HCT116 (cell line): ENCODE measurements around the gene CFDP1. TPM values are rescaled to one million over a fixed set of nuclear protein-coding genes. Genes with fewer than 3 reads are reported as not detected.
A peak's percentile ranks its signal among the peaks of the same experiment; 100 is the strongest.

Experiments used
- ATAC-seq: fragments of 200-7000 bp; cut with Tn5 transposase; 2 replicates; pipeline ENCODE4 v1.9.1; 2020; ENCODE audit warnings: mild to moderate bottlenecking, moderate library complexity
- BruUV-seq: library from RNA; stranded (reverse); fragments of 400-500 nt; replicated peaks from 2 replicates; lab custom pipeline; 2021; lab: Mats Ljungman, UMichigan
- CTCF ChIA-PET: fragments of 300-600 bp; sonication (Branson Sonifier 250); formaldehyde crosslinking; loops from one replicate; lab custom pipeline; 2021; ENCODE audit warnings: antibody characterized with exemption; lab: Charles Lee
- POLR2A ChIA-PET: fragments of 300-600, 350-600 bp; sonication (Branson Sonifier 250); formaldehyde crosslinking; loops from one replicate; lab custom pipeline; 2021; ENCODE audit warnings: antibody characterized with exemption; lab: Charles Lee
- RAD21 ChIA-PET, 2 experiments: fragments of 300-600 bp; sonication (Branson Sonifier 250); formaldehyde crosslinking; loops; one replicate each; lab custom pipeline; 2023; ENCODE audit warnings: low total read pairs in 2 of 2; ENCODE audit not compliant: uncharacterized antibody in 2 of 2, unreplicated experiment in 2 of 2, low non-redundant PET in 1 of 2; lab: Charles Lee
- DNase-seq: peaks from one replicate; pipeline ENCODE4 v3.0.0-alpha.2; 2010; ENCODE audit warnings: low read depth, low spot score
- H2AFZ ChIP-seq: fragments of 200-600 bp; shearing (Covaris generic), sonication (generic); 2 replicates; pipeline ENCODE4 v1.6.1; 2017; ENCODE audit warnings: low read depth, mixed run types, mixed read lengths, antibody characterized with exemption, low read length; ENCODE audit not compliant: poor library complexity, severe bottlenecking
- H3K27ac ChIP-seq: 2 replicates; pipeline ENCODE4 v1.5.1; 2012; ENCODE audit warnings: low read depth, low read length
- H3K27me3 ChIP-seq: fragments of 200-600 bp; sonication (generic); 2 replicates; pipeline ENCODE4 v1.6.1; 2016; ENCODE audit warnings: mixed run types, low read length, mixed read lengths; ENCODE audit not compliant: insufficient read depth
- H3K36me3 ChIP-seq, 2 experiments: fragments of 200-500 bp in 1 of 2; fragments of 200-600 bp in 1 of 2; sonication (Bioruptor generic) in 1 of 2; sonication (generic) in 1 of 2; 2 replicates each; pipeline versions ENCODE4 v1.5.1 to v1.6.1; 2014 to 2016; ENCODE audit warnings: low read length in 2 of 2, inconsistent platforms in 1 of 2, mixed read lengths in 1 of 2, mixed run types in 1 of 2; ENCODE audit not compliant: insufficient read depth in 2 of 2, control insufficient read depth in 1 of 2
- H3K4me1 ChIP-seq, 2 experiments: fragments of 200-600 bp in 1 of 2; sonication (generic) in 1 of 2; 2 replicates each; pipeline versions ENCODE4 v1.5.1 to v1.6.1; 2012 to 2017; ENCODE audit warnings: low read length in 2 of 2, inconsistent platforms in 1 of 2, mild to moderate bottlenecking in 1 of 2, mixed read lengths in 1 of 2, mixed run types in 1 of 2, moderate library complexity in 1 of 2; ENCODE audit not compliant: insufficient read depth in 2 of 2, control insufficient read depth in 1 of 2
- H3K4me2 ChIP-seq: fragments of 200-600 bp; sonication (generic); 2 replicates; pipeline ENCODE4 v1.6.1; 2017; ENCODE audit warnings: mixed run types, low read length, mixed read lengths
- H3K4me3 ChIP-seq, 2 experiments: fragments of 200-600 bp in 1 of 2; sonication (generic) in 1 of 2; replicated peaks in 1 of 2; 2 replicates each; pipeline ENCODE4 v1.5.1; 2011 to 2016; ENCODE audit warnings: low read length in 2 of 2, control low read depth in 1 of 2, low read depth in 1 of 2, mild to moderate bottlenecking in 1 of 2, mixed read lengths in 1 of 2, mixed run types in 1 of 2
- H3K79me2 ChIP-seq: fragments of 200-600 bp; sonication (generic); 2 replicates; pipeline ENCODE4 v1.6.1; 2017; ENCODE audit warnings: mild to moderate bottlenecking, mixed run types, low read length, moderate library complexity, mixed read lengths; ENCODE audit not compliant: insufficient read depth
- H3K9ac ChIP-seq: fragments of 200-600 bp; sonication (generic); 2 replicates; pipeline ENCODE4 v1.6.1; 2016; ENCODE audit warnings: low read length, mixed read lengths
- H3K9me2 ChIP-seq: fragments of 200-600 bp; sonication (generic), shearing (Covaris generic); 2 replicates; pipeline ENCODE4 v1.6.1; 2017; ENCODE audit warnings: mixed run types, mild to moderate bottlenecking, moderate library complexity; ENCODE audit not compliant: insufficient read depth
- H3K9me3 ChIP-seq, 2 experiments: fragments of 200-500 bp in 1 of 2; fragments of 200-600 bp in 1 of 2; sonication (Bioruptor generic) in 1 of 2; sonication (generic) in 1 of 2; 2 replicates each; pipeline ENCODE4 v1.6.1; 2014 to 2017; ENCODE audit warnings: low read length in 2 of 2, mixed read lengths in 2 of 2, inconsistent platforms in 1 of 2, low read depth in 1 of 2, mild to moderate bottlenecking in 1 of 2, mixed run types in 1 of 2, moderate library complexity in 1 of 2; ENCODE audit not compliant: control insufficient read depth in 1 of 2, insufficient read depth in 1 of 2
- H4K20me1 ChIP-seq: fragments of 200-600 bp; sonication (generic), shearing (Covaris generic); 2 replicates; pipeline ENCODE4 v1.6.1; 2017; ENCODE audit warnings: mixed run types, mild to moderate bottlenecking, moderate library complexity; ENCODE audit not compliant: insufficient read depth
- CBX3 ChIP-seq: IDR thresholded peaks from 2 replicates; pipeline ENCODE4 v1.6.1; 2012; ENCODE audit warnings: low read depth
- CEBPB ChIP-seq: IDR thresholded peaks from 2 replicates; pipeline ENCODE4 v1.6.1; 2012; ENCODE audit warnings: low read depth
- CTCF ChIP-seq, 3 experiments: fragments of 200-600 bp in 1 of 3; sonication (generic) in 1 of 3; IDR thresholded peaks in 2 of 3; conservative IDR thresholded peaks in 1 of 3; 2 replicates each; pipeline ENCODE4 v1.5.1; 2012 to 2017; ENCODE audit warnings: low read depth in 2 of 3, low read length in 2 of 3, antibody characterized with exemption in 1 of 3, borderline replicate concordance in 1 of 3, control low read depth in 1 of 3, mild to moderate bottlenecking in 1 of 3, mixed read lengths in 1 of 3, mixed run types in 1 of 3, moderate library complexity in 1 of 3; ENCODE audit not compliant: insufficient read depth in 1 of 3
- EGR1 ChIP-seq: IDR thresholded peaks from 2 replicates; pipeline ENCODE4 v1.6.1; 2012; ENCODE audit warnings: low read depth
- FOSL1 ChIP-seq: IDR thresholded peaks from 2 replicates; pipeline ENCODE4 v1.6.1; 2012; ENCODE audit warnings: low read depth
- JUND ChIP-seq: IDR thresholded peaks from 2 replicates; pipeline ENCODE4 v1.6.1; 2012
- MAX ChIP-seq: IDR thresholded peaks from 2 replicates; pipeline ENCODE4 v1.6.1; 2012
- POLR2A ChIP-seq: IDR thresholded peaks from 2 replicates; pipeline ENCODE4 v1.7.0; 2011; ENCODE audit warnings: borderline replicate concordance; ENCODE audit not compliant: insufficient read depth, insufficient read length; ENCODE audit errors: extremely low read depth
- POLR2AphosphoS5 ChIP-seq: IDR thresholded peaks from 2 replicates; pipeline ENCODE4 v1.6.1; 2011; ENCODE audit warnings: mild to moderate bottlenecking, low read depth, low read length, moderate library complexity
- RAD21 ChIP-seq: IDR thresholded peaks from 2 replicates; pipeline ENCODE4 v1.6.1; 2012; ENCODE audit warnings: low read depth, mild to moderate bottlenecking
- SIN3A ChIP-seq: IDR thresholded peaks from 2 replicates; pipeline ENCODE4 v1.6.1; 2012; ENCODE audit warnings: low read depth
- SP1 ChIP-seq: IDR thresholded peaks from 2 replicates; pipeline ENCODE4 v1.6.1; 2012; ENCODE audit warnings: low read depth
- SRF ChIP-seq: IDR thresholded peaks from 2 replicates; pipeline ENCODE4 v1.6.1; 2012; ENCODE audit warnings: low read depth
- TCF7L2 ChIP-seq: IDR thresholded peaks from 2 replicates; pipeline ENCODE4 v1.7.0; 2011; ENCODE audit warnings: borderline replicate concordance, inconsistent platforms; ENCODE audit not compliant: insufficient read depth, insufficient read length; ENCODE audit errors: extremely low read depth
- YY1 ChIP-seq: IDR thresholded peaks from 2 replicates; pipeline ENCODE4 v1.6.1; 2011; ENCODE audit warnings: low read length, low read depth, moderate library complexity, mild to moderate bottlenecking; ENCODE audit not compliant: insufficient replicate concordance; ENCODE audit errors: extremely low read depth
- ZFX ChIP-seq: fragments of 450-650 bp; IDR thresholded peaks from 2 replicates; pipeline ENCODE4 v1.6.1; 2017
- intact Hi-C: fragments of 100-400 bp; cut with micrococcal nuclease; formaldehyde crosslinking; loops from 2 replicates; pipeline ENCODE4 v1.10.0; 2022
- total RNA-seq: library from RNA; stranded (reverse); gene quantifications from one replicate; pipeline ENCODE4 v1.2.1, GENCODE V29; 2021; ENCODE audit not compliant: unreplicated experiment
- TF ChIP-seq, protein P1 (sequence below): IDR thresholded peaks from 2 replicates; pipeline ENCODE4 v1.6.1; 2011; ENCODE audit warnings: mild to moderate bottlenecking, low read length, moderate library complexity; ENCODE audit not compliant: insufficient replicate concordance; ENCODE audit errors: extremely low read depth

CFDP1 gene
- total RNA-seq, 1 experiment from 2014 or later = 45.3 TPM

GRCh38 chr16:75305364-75306098, 127.8 kb downstream of the CFDP1 start (continued):
- TF ChIP-seq, protein P1, sequence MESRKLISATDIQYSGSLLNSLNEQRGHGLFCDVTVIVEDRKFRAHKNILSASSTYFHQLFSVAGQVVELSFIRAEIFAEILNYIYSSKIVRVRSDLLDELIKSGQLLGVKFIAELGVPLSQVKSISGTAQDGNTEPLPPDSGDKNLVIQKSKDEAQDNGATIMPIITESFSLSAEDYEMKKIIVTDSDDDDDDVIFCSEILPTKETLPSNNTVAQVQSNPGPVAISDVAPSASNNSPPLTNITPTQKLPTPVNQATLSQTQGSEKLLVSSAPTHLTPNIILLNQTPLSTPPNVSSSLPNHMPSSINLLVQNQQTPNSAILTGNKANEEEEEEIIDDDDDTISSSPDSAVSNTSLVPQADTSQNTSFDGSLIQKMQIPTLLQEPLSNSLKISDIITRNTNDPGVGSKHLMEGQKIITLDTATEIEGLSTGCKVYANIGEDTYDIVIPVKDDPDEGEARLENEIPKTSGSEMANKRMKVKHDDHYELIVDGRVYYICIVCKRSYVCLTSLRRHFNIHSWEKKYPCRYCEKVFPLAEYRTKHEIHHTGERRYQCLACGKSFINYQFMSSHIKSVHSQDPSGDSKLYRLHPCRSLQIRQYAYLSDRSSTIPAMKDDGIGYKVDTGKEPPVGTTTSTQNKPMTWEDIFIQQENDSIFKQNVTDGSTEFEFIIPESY = peak; percentile 49
- peak; percentile 63 for TF ChIP-seq YY1

GRCh38 chr16:75304521-75305363, 128.6 kb downstream of the CFDP1 start:
- Histone ChIP-seq H3K9me2 (no peaks in the 10 kb centered on the region), H3K27me3 (no peaks in the 10 kb centered on the region), H3K79me2 (no peaks in the 10 kb centered on the region), H3K4me3 (peak overlapping the region in 1 of 2 experiments; percentile 27; a peak in 3 of 4 replicates), H4K20me1 (no peaks in the 10 kb centered on the region), H3K27ac (peak overlapping the region; percentile 100), H3K9ac (peak overlapping the region; percentile 62), H3K4me1 (peaks cover 43 to 57% of the 10 kb centered on the region in 2 experiments), H3K36me3 (peaks cover 3 to 16% of the 10 kb centered on the region in 2 experiments; a peak in 2 of 4 replicates), H3K4me2 (peak overlapping the region; percentile 68), H3K9me3 (no peaks in the 10 kb centered on the region), H2AFZ (no peak overlapping the region)
- intact Hi-C loops = loop anchor here (1.0 kb wide), 1 partner anchor 53 kb away; the partner anchor contains the start of gene BCAR1
- CTCF ChIA-PET = interaction anchor here (1.1 to 1.9 kb wide), 3 partner anchors 71 to 105 kb away, joined by 3 to 8 read pairs (median 6); no protein-coding TSS in a partner anchor
- DNase-seq (peak; percentile 10), ATAC-seq (peak; percentile 37)
- RAD21 ChIA-PET = interaction anchor here (0.6 to 1.2 kb wide), 6 partner anchors 36 to 106 kb away, joined by 3 to 7 read pairs (median 4); no protein-coding TSS in a partner anchor
- POLR2A ChIA-PET = interaction anchor here (0.7 to 2.2 kb wide), 11 partner anchors 10 to 81 kb away, joined by 3 to 11 read pairs (median 4); no protein-coding TSS in a partner anchor
- TSS peak; percentile 81 for BruUV-seq
- TF ChIP-seq EGR1 = no peak
- TF ChIP-seq POLR2AphosphoS5 = no peak
- TF ChIP-seq FOSL1 = no peak
- no peak for TF ChIP-seq TCF7L2
- TF ChIP-seq POLR2A = no peak
- no peak for TF ChIP-seq CEBPB
- no peak for TF ChIP-seq RAD21
- TF ChIP-seq JUND = no peak
- TF ChIP-seq YY1 = no peak
- TF ChIP-seq CBX3 = no peak
- TF ChIP-seq SIN3A = no peak
- TF ChIP-seq MAX = no peak
- no peak for TF ChIP-seq CTCF (IDR thresholded peaks at IDR 0.05 in 2 of 3, conservative IDR thresholded peaks at IDR 0.05 in 1 of 3; ENCODE audit: borderline replicate concordance in 1 of 3, insufficient read depth in 1 of 3, low read depth in 2 of 3, low read length in 2 of 3)
- no peak for TF ChIP-seq ZFX
- TF ChIP-seq SRF = no peak
- TF ChIP-seq SP1 = no peak
